HepG2 (cell line): ENCODE results near the gene ELP6. TPM values are rescaled to one million over a fixed set of nuclear protein-coding genes. Genes with fewer than 3 reads are reported as not detected.

ENCODE experiments used
- CAMTA2 ChIP-seq: sonication (generic); formaldehyde crosslinking; IDR thresholded peaks from 2 replicates; pipeline ENCODE4 v1.4.0; 2020; ENCODE audit warnings: mild to moderate bottlenecking, missing genetic modification reagents, borderline replicate concordance
- FOXK1 ChIP-seq: sonication (generic); formaldehyde crosslinking; IDR thresholded peaks from 2 replicates; pipeline ENCODE4 v1.4.0; 2020; ENCODE audit warnings: low read depth, missing genetic modification reagents, borderline replicate concordance
- GABPB1 ChIP-seq: IDR thresholded peaks from 2 replicates; pipeline ENCODE4 v1.6.1; 2016; ENCODE audit warnings: mild to moderate bottlenecking, missing genetic modification reagents, moderate library complexity, missing compliant biosample characterization
- GATAD1 ChIP-seq: IDR thresholded peaks from 2 replicates; pipeline ENCODE4 v1.6.1; 2016; ENCODE audit warnings: missing genetic modification reagents, missing compliant biosample characterization
- HOXA5 ChIP-seq: sonication (generic); formaldehyde crosslinking; IDR thresholded peaks from 2 replicates; pipeline ENCODE4 v1.4.0; 2020; ENCODE audit warnings: missing genetic modification reagents
- KDM3A ChIP-seq: IDR thresholded peaks from 2 replicates; pipeline ENCODE4 v1.6.1; 2018; ENCODE audit warnings: low read depth, missing compliant biosample characterization
- LRRFIP1 ChIP-seq: sonication (generic); formaldehyde crosslinking; conservative IDR thresholded peaks from 2 replicates; pipeline ENCODE4 v1.4.0; 2020; ENCODE audit warnings: missing genetic modification reagents
- MAFF ChIP-seq: IDR thresholded peaks from 2 replicates; pipeline ENCODE4 v1.6.1; 2011; ENCODE audit warnings: low read depth, low read length, improper control_type of control experiment
- MLLT10 ChIP-seq: sonication (generic); formaldehyde crosslinking; IDR thresholded peaks from 2 replicates; pipeline ENCODE4 v1.4.0; 2020; ENCODE audit warnings: missing genetic modification reagents
- MTA3 ChIP-seq: sonication (generic); formaldehyde crosslinking; IDR thresholded peaks from 2 replicates; pipeline ENCODE4 v1.4.0; 2020; ENCODE audit warnings: missing genetic modification reagents
- NBN ChIP-seq: fragments of 450-650 bp; conservative IDR thresholded peaks from 2 replicates; pipeline ENCODE4 v1.6.1; 2017
- NFRKB ChIP-seq: fragments of 450-650 bp; IDR thresholded peaks from 2 replicates; pipeline ENCODE4 v1.6.1; 2017
- PHF5A ChIP-seq: IDR thresholded peaks from one replicate; pipeline ENCODE4 v1.6.1; 2018; ENCODE audit warnings: low read depth, missing genetic modification reagents; ENCODE audit not compliant: unreplicated experiment
- PRDM15 ChIP-seq: sonication (generic); formaldehyde crosslinking; IDR thresholded peaks from 2 replicates; pipeline ENCODE4 v1.4.0; 2020; ENCODE audit warnings: missing genetic modification reagents
- REL ChIP-seq: sonication (generic); formaldehyde crosslinking; conservative IDR thresholded peaks from 2 replicates; pipeline ENCODE4 v1.8.0; 2022; ENCODE audit warnings: mild to moderate bottlenecking, missing genetic modification reagents, moderate library complexity
- SP4 ChIP-seq: sonication (generic); formaldehyde crosslinking; IDR thresholded peaks from 2 replicates; pipeline ENCODE4 v1.8.1; 2023; ENCODE audit warnings: mild to moderate bottlenecking, missing genetic modification reagents
- TAF15 ChIP-seq: fragments of 200-400 bp; formaldehyde crosslinking; IDR thresholded peaks from one replicate; pipeline ENCODE4 v1.6.1; 2018; ENCODE audit warnings: mild to moderate bottlenecking, low read depth, low read length; ENCODE audit not compliant: poor library complexity, severe bottlenecking
- TCF7L2 ChIP-seq: IDR thresholded peaks from 2 replicates; pipeline ENCODE4 v1.6.1; 2011; ENCODE audit warnings: mild to moderate bottlenecking, low read depth, low read length, moderate library complexity
- ZKSCAN1 ChIP-seq: fragments of 150-350 bp; IDR thresholded peaks from 2 replicates; pipeline ENCODE4 v1.6.1; 2014; ENCODE audit warnings: low read length
- ZNF260 ChIP-seq: sonication (generic); formaldehyde crosslinking; IDR thresholded peaks from 2 replicates; pipeline ENCODE4 v1.4.0; 2020; ENCODE audit warnings: missing genetic modification reagents, low read depth, mild to moderate bottlenecking, borderline replicate concordance
- ZNF441 ChIP-seq: sonication (generic); formaldehyde crosslinking; IDR thresholded peaks from 2 replicates; pipeline ENCODE4 v1.7.0; 2021; ENCODE audit warnings: missing genetic modification reagents, borderline replicate concordance
- ZNF484 ChIP-seq: sonication (generic); formaldehyde crosslinking; IDR thresholded peaks from 2 replicates; pipeline ENCODE4 v1.5.1; 2020; ENCODE audit warnings: mild to moderate bottlenecking, low read depth, missing genetic modification reagents, borderline replicate concordance
- ZSCAN5A ChIP-seq: sonication (generic); formaldehyde crosslinking; IDR thresholded peaks from 2 replicates; pipeline ENCODE4 v1.8.0; 2022; ENCODE audit warnings: mild to moderate bottlenecking, missing genetic modification reagents, borderline replicate concordance
- polyA plus RNA-seq, 8 experiments: library from polyadenylated mRNA; depleted of rRNA in 3 of 8; stranded (reverse) in 7 of 8; unstranded in 1 of 8; fragments of >200 nt; fragmentation: Illumina TruSeq in 4 of 8; extraction: Trizol in 4 of 8; gene quantifications; 2 replicates each; pipeline versions ENCODE4 v1.2.1 to v1.2.3, GENCODE V29; 2011 to 2016; ENCODE audit warnings: low read depth in 4 of 8, missing spikeins in 1 of 8, mixed read lengths in 1 of 8; ENCODE audit not compliant: insufficient read depth in 1 of 8
- total RNA-seq, 5 experiments: library from RNA; depleted of rRNA; stranded (reverse); fragments of >200 nt; fragmentation: Illumina TruSeq; extraction: Trizol; gene quantifications; 2 replicates each; pipeline ENCODE4 v1.2.3, GENCODE V29; 2016; ENCODE audit warnings: low read depth in 1 of 5

ELP6 gene
- total and polyA plus RNA-seq, 2 of the 13 experiments (the other 11 are each of a cell fraction or from before 2014, with no cell fraction given), result 45.0 to 49.3 TPM

GRCh38 chr3:47513125-47513929 is at the start of gene ELP6 (continued):
- TF ChIP-seq ZSCAN5A (CRISPR knock-in tag) (no peak), TCF7L2 (no peak), LRRFIP1 (no peak), CAMTA2 (CRISPR knock-in tag) (peak; percentile 65; the same call in 1 of the 2 replicates), PRDM15 (CRISPR knock-in tag) (no peak), ZNF441 (CRISPR knock-in tag) (0 out of 2 replicates have a peak, but pooled peaks have one; percentile 30), ZNF260 (CRISPR knock-in tag) (no peak), KDM3A (CRISPR knock-in tag) (no peak; the same call in 1 of the 2 replicates), NFRKB (no peak), HOXA5 (CRISPR knock-in tag) (no peak), ZKSCAN1 (no peak), TAF15 (peak; percentile 36), MAFF (no peak), MLLT10 (CRISPR knock-in tag) (no peak), MTA3 (no peak), GATAD1 (CRISPR knock-in tag) (peak; percentile 93), ZNF484 (CRISPR knock-in tag) (no peak), PHF5A (peak; percentile 66), REL (CRISPR knock-in tag) (no peak), NBN (no peak), GABPB1 (CRISPR knock-in tag) (peak; percentile 99), SP4 (CRISPR knock-in tag) (peak; percentile 93), FOXK1 (0 out of 2 replicates have a peak, but pooled peaks have one; percentile 55)
